Epithelial cell of umbilical artery (primary cell): ENCODE results near the gene ABCD4. TPM values are rescaled to one million over a fixed set of nuclear protein-coding genes. Genes with fewer than 3 reads are reported as not detected.

Source experiments
- total RNA-seq: library from RNA; depleted of rRNA; stranded (reverse); fragments of >200 nt; gene quantifications from 2 replicates; pipeline ENCODE4 v1.2.3, GENCODE V29; 2014

The ABCD4 gene
- total RNA-seq = 28.3 and 48.8 TPM in 2 replicates

DNA sequence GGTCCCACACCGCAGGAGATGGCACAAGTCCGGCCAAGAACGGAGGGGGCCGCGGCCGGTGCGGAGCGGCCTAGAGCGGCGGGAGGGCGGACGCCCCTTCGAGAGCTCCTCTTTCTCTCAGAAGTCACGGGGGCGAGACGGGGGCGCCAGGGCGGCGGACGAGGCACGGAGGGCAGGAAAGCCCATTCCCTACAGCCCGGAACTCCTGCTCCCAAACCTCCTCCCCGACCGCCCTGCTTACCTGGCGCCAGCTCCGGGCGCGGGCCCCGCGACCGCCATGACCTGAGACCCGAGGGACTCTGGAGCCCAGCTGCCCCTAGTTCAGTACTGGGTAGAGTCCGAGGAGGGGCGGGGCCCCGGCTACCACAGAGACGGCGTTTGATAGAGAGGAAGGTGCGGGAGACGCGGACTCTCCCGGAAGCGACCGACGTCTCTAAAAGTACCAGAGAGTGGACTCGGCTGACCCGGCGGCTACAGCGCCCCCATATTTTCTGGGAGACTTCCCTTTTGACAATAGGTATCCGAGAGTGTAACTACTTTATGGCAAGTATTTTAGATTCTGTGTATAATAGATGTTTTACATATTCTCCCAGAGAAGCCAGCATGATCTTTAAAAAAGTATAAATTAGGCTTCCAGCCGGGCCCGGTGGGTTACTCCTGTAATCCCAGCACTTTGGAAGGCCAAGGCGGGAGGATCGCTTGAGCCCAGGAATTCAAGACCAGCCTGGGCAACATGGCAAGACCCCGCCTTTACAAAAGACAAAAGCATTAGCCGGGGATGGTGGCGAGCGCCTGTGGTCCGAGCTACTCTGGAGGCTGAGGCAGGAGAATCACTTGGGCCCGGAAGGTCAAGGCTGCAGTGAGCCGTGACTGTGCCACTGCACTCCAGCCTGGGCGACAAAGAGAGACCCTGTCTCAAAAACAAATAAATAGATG, at the start of gene ABCD4:
Gene ABCD4 (minus strand): TSS at position 301 of the 936 bp plus-strand sequence. CDS start 22 bp downstream, at position 279.

DNA sequence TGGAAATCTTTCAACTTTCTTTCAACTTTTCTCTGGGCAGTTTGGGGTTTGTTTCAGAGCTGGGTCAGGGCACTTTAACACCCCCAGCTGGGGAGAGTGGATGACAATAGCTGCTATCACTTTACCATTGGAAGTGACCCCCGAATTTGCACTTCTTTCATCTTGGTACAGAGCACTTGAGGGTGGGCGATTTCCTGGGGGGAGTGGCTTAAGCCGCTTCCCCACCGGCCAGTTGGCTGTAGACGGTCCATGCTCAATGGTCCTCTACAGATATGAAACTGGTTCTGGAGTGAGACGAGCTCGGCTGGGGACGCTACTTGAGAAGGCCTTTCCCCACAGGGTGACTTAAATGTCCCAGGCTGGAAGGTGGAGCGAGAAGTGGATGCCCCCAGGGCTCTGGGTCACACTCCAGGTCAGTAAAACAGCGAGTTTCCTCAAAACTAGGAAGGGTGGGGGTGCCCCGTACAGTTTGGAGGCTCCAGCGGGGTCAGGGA, 45.6 kb upstream of the ABCD4 start, which contains the start of gene VRTN:
Gene VRTN (plus strand): TSS at position 231 of the 494 bp plus-strand sequence. CDS start 8,313 bp downstream, outside the sequence.

DNA sequence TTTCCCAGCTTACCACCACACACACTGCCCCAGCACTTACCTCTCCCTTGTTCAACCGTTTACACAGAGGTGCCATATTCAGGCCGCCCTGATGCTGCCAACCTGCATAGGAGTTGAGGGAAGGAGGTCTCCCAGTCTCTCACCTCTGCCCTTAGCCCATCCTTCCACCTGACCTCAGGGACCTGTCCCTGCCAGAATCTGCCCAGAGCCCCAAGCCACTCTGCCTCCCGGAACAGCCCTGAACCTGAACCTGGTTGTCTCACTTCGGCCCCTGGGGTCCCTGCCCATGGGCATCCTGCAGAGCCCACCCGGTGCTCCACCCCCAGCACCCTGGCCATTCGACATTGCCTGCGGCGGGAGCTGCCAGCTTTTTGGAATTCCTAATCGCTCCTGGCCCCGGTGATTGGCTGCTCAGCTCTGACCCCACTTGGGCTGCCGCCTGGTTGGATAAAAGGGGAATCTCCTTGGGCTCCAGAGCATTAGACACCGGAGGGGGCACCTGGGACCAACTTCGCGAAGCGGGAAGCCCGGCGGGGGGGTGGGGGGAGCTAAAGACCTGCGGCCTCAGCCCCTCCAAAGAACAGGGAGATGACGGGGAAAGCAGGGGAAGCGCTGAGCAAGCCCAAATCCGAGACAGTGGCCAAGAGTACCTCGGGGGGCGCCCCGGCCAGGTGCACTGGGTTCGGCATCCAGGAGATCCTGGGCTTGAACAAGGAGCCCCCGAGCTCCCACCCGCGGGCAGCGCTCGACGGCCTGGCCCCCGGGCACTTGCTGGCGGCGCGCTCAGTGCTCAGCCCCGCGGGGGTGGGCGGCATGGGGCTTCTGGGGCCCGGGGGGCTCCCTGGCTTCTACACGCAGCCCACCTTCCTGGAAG, 63.5 kb downstream of the ABCD4 start, which contains the start of gene VSX2:
Gene VSX2 (plus strand): TSS at position 476 of the 874 bp plus-strand sequence. CDS start 113 bp downstream, at position 589.

Other genes with a start within 250 kb of the ABCD4 start
- 14.3 and 24.2 TPM in 2 replicates for gene ALDH6A1, start 218.5 kb downstream of the ABCD4 start, total RNA-seq
- 9.1 and 10.9 TPM in 2 replicates for gene LIN52, start 218.0 kb downstream of the ABCD4 start, total RNA-seq
- gene VSX2, start 63.5 kb downstream of the ABCD4 start, total RNA-seq = not detected in 2 replicates
- gene VRTN, start 45.5 kb upstream of the ABCD4 start, total RNA-seq = not detected in 2 replicates
- not detected in 2 replicates for gene SYNDIG1L, start 123.3 kb upstream of the ABCD4 start, total RNA-seq
- 98.4 and 133 TPM in 2 replicates for gene NPC2, start 190.4 kb upstream of the ABCD4 start, total RNA-seq
- gene ISCA2, start 190.8 kb upstream of the ABCD4 start, total RNA-seq = 14.6 and 15.9 TPM in 2 replicates